NT2/D1 (cell line): Measurements from ENCODE around the gene COMTD1.

Experiments used
- YY1 ChIP-seq: IDR thresholded peaks from 2 replicates; pipeline ENCODE4 v1.6.1; 2011; ENCODE audit not compliant: insufficient read length, insufficient read depth
- ZNF274 ChIP-seq: IDR thresholded peaks from 2 replicates; pipeline ENCODE4 v1.6.1; 2011; ENCODE audit warnings: mild to moderate bottlenecking, low read depth, low read length

DNA sequence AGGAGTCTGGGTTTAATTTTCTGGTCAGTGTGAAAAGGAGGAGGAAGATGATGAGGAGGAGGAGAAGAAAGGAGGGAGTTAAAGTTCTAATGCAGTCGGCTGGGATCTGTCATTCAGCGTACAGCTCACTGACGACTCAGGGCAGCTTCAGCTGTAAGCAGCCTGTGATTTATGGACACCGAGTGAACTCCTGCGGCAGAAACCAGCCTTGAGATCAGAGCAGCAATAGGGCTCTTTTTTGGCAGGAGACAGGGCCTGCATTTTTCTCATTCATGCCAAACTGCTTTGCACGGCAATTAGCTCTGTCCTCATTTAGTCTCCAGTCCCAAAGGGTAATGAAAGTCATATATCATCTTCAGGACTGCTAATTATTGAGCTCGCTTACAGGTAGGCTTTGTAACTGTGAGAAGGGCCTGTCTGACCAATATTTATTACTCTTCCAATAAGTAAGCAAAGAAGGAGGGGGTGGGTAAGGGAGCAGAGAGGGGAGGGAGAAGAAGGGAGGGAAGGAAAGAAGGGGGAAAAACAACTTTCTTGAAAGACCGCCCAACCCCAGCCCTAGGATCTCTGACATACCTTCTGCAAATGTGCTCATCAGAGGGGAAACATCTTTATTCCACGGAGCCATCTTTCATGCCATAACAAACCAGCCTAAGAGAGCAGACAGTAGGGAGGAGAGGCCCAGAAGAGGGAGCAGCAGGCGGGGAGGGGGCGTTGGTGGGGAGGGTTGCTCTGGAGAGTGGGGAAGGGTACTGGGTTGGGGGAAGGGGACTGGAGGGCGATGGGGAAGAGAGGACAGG is 48.1 kb upstream of the COMTD1 start:
- TF ChIP-seq ZNF274, result no peak
- no peak for TF ChIP-seq YY1
